MM.1S (cell line): ENCODE data around the gene ANKH.

ENCODE experiments used
- DNase-seq: peaks from one replicate; pipeline ENCODE4 v3.0.0-alpha.2; 2015
- H2AFZ ChIP-seq: fragments of 300-600 bp; sonication (generic); 2 replicates; pipeline ENCODE4 v1.6.0; 2016; ENCODE audit warnings: antibody characterized with exemption, low read length
- H3F3A ChIP-seq: fragments of 300-600 bp; sonication (generic); 2 replicates; pipeline ENCODE4 v1.6.1; 2016; ENCODE audit warnings: mild to moderate bottlenecking, antibody characterized with exemption, low read length, moderate library complexity, mixed read lengths; ENCODE audit not compliant: insufficient read depth
- H3K27ac ChIP-seq: fragments of 300-600 bp; sonication (generic); 2 replicates; pipeline ENCODE4 v1.5.1; 2016; ENCODE audit warnings: mild to moderate bottlenecking, low read length
- H3K27me3 ChIP-seq: fragments of 300-600 bp; sonication (generic); replicated peaks from 2 replicates; pipeline ENCODE4 v1.6.0; 2016; ENCODE audit warnings: low read length; ENCODE audit not compliant: insufficient read depth
- H3K36me3 ChIP-seq: fragments of 300-600 bp; sonication (generic); replicated peaks from 2 replicates; pipeline ENCODE4 v1.6.1; 2016; ENCODE audit warnings: mild to moderate bottlenecking, low read length, mixed read lengths; ENCODE audit not compliant: insufficient read depth
- H3K4me1 ChIP-seq: fragments of 300-600 bp; sonication (generic); 2 replicates; pipeline ENCODE4 v1.6.1; 2016; ENCODE audit warnings: low read length, mixed read lengths
- H3K4me2 ChIP-seq: fragments of 300-600 bp; sonication (generic); 2 replicates; pipeline ENCODE4 v1.6.0; 2016; ENCODE audit warnings: low read depth, low read length
- H3K4me3 ChIP-seq: fragments of 300-600 bp; sonication (generic); 2 replicates; pipeline ENCODE4 v1.5.1; 2016; ENCODE audit warnings: low read length, mixed read lengths
- H3K79me2 ChIP-seq: fragments of 300-600 bp; sonication (generic); 2 replicates; pipeline ENCODE4 v1.6.1; 2016; ENCODE audit warnings: mixed run types, low read length, mixed read lengths
- H3K9ac ChIP-seq: fragments of 300-600 bp; sonication (generic); 2 replicates; pipeline ENCODE4 v1.6.1; 2016; ENCODE audit warnings: low read length, mixed read lengths
- H3K9me2 ChIP-seq: fragments of 300-600 bp; sonication (generic); replicated peaks from 2 replicates; pipeline ENCODE4 v1.6.1; 2016; ENCODE audit warnings: mild to moderate bottlenecking, low read length, mixed read lengths; ENCODE audit not compliant: insufficient read depth
- H3K9me3 ChIP-seq: fragments of 300-600 bp; sonication (generic); replicated peaks from 2 replicates; pipeline ENCODE4 v1.6.1; 2016; ENCODE audit warnings: mild to moderate bottlenecking, low read length, mixed read lengths; ENCODE audit not compliant: insufficient read depth
- H4K20me1 ChIP-seq: fragments of 300-600 bp; sonication (generic); 2 replicates; pipeline ENCODE4 v1.6.1; 2016; ENCODE audit warnings: mild to moderate bottlenecking, low read length, moderate library complexity, mixed read lengths; ENCODE audit not compliant: insufficient read depth
- EZH2 ChIP-seq: fragments of 300-600 bp; sonication (generic); optimal IDR thresholded peaks from 2 replicates; pipeline ENCODE3; 2017; ENCODE audit warnings: low read depth, mild to moderate bottlenecking, antibody characterized with exemption, low read length, mixed read lengths
- EZH2phosphoT487 ChIP-seq: fragments of 300-600 bp; sonication (generic); IDR thresholded peaks from 2 replicates; pipeline ENCODE4 v1.6.1; 2018; ENCODE audit warnings: antibody characterized with exemption, low read length
- TF ChIP-seq, protein P1 (sequence below): fragments of 300-600 bp; sonication (generic); IDR thresholded peaks from 2 replicates; pipeline ENCODE4 v1.5.1; 2016; ENCODE audit warnings: antibody characterized with exemption, low read length, mixed read lengths

The ANKH gene

DNA sequence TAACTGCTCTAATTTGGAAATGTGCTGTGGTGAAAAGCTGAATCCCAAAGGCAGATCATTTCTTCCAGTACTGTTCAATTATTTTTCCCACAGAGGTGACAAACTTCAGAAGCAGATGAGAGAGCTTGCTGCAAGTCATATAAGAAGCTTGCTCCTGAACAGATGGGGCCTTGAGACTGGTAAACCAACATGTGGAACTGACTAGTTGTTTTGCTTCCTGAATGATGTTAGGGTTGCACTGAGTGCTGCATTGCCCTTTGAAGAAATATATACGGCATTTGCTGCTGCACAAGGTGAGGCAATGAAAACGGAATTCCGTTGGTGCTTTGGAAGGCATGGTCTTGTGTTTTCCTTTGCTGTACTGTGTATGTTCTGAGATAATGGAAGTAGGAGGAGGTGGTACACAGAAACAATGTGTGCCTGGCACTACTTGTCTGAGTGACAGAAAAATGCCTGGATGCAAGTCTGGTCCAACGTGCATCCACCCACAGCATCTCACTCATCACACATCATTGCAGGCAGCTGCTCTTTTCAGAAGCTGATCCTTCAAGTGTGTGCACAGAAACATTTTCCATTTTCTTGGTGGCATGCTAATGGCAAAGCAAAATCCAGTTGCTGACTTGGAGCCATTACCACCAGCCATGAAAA, 76.9 kb downstream of the ANKH start:
- no peaks in the 10 kb centered on the region for H3K79me2 ChIP-seq
- no peaks in the 10 kb centered on the region for H4K20me1 ChIP-seq
- no peak overlapping the region for H3K27ac ChIP-seq
- H2AFZ ChIP-seq, result no peak overlapping the region
- TF ChIP-seq EZH2 (no peak), EZH2phosphoT487 (no peak)
- TF ChIP-seq, protein P1, sequence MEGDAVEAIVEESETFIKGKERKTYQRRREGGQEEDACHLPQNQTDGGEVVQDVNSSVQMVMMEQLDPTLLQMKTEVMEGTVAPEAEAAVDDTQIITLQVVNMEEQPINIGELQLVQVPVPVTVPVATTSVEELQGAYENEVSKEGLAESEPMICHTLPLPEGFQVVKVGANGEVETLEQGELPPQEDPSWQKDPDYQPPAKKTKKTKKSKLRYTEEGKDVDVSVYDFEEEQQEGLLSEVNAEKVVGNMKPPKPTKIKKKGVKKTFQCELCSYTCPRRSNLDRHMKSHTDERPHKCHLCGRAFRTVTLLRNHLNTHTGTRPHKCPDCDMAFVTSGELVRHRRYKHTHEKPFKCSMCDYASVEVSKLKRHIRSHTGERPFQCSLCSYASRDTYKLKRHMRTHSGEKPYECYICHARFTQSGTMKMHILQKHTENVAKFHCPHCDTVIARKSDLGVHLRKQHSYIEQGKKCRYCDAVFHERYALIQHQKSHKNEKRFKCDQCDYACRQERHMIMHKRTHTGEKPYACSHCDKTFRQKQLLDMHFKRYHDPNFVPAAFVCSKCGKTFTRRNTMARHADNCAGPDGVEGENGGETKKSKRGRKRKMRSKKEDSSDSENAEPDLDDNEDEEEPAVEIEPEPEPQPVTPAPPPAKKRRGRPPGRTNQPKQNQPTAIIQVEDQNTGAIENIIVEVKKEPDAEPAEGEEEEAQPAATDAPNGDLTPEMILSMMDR, result no peak
- H3K9ac ChIP-seq, result no peak overlapping the region
- H3K27me3 ChIP-seq, result no peaks in the 10 kb centered on the region
- no peaks in the 10 kb centered on the region for H3K9me3 ChIP-seq
- no peaks in the 10 kb centered on the region for H3K36me3 ChIP-seq
- no peak overlapping the region for H3K4me2 ChIP-seq
- no peaks in the 10 kb centered on the region for H3K9me2 ChIP-seq
- DNase-seq, result no peak
- no peaks in the 10 kb centered on the region for H3F3A ChIP-seq
- H3K4me3 ChIP-seq, result no peak overlapping the region
- H3K4me1 ChIP-seq, result no peaks in the 10 kb centered on the region

DNA sequence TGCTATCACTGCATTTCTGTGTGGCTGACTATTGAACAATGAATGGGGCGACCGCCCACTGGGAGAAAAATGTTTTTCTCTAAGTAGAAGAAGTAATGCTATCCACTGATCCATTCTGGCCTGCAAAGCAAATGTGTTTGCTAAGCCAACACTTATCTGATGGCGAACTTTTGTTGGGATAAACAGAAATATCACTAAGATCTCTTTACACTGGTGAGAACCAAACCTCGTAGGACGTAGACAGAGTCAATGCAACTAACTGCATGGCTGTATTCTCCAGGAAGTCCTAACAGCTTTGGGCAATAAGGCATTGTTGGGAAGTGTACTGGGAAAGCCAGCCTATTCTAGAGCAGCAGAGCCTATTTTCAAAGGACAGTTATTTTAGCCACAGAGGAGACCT, 77.7 kb downstream of the ANKH start:
- TF ChIP-seq EZH2 (no peak), EZH2phosphoT487 (no peak)
- TF ChIP-seq, protein P1, result no peak
- Histone ChIP-seq H3K36me3 (no peaks in the 10 kb centered on the region), H3K9me3 (no peaks in the 10 kb centered on the region), H3K4me2 (no peak overlapping the region), H3K4me1 (no peaks in the 10 kb centered on the region), H3K27me3 (no peaks in the 10 kb centered on the region), H3K9me2 (no peaks in the 10 kb centered on the region), H3K9ac (no peak overlapping the region), H3K27ac (no peak overlapping the region), H3F3A (no peaks in the 10 kb centered on the region), H3K79me2 (no peaks in the 10 kb centered on the region), H3K4me3 (no peak overlapping the region), H4K20me1 (no peaks in the 10 kb centered on the region), H2AFZ (no peak overlapping the region)
- DNase-seq, result no peak

DNA sequence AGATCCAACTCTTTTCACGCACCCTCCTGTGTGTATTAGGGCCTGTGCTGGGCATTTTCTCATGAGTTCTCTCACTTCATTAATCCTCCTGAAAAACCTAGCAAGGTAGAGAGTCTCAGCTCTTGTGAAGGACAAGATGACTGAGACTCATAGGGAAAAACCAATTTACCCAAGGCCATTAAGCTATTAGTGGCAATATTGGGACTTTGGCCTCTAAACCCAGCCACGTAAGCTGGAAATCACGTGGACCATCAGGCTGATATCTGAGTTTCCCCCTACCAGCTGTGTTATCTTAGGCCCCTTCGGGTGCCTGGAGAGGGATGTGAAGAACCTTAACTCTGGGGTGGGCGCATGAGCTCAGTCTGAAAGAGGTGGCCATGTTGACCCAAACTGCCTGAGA, 80.7 kb downstream of the ANKH start:
- no peaks in the 10 kb centered on the region for H3K4me1 ChIP-seq
- H3K27ac ChIP-seq, result no peak overlapping the region
- no peak for DNase-seq
- TF ChIP-seq, protein P1, result no peak
- no peak for TF ChIP-seq EZH2phosphoT487
- TF ChIP-seq EZH2, result no peak
- no peak overlapping the region for H3K4me2 ChIP-seq
- H3K27me3 ChIP-seq, result no peaks in the 10 kb centered on the region
- no peaks in the 10 kb centered on the region for H3F3A ChIP-seq
- no peaks in the 10 kb centered on the region for H4K20me1 ChIP-seq
- no peaks in the 10 kb centered on the region for H3K36me3 ChIP-seq
- no peaks in the 10 kb centered on the region for H3K9me2 ChIP-seq
- H3K4me3 ChIP-seq, result no peak overlapping the region
- H3K9ac ChIP-seq, result no peak overlapping the region
- no peak overlapping the region for H2AFZ ChIP-seq
- H3K79me2 ChIP-seq, result no peaks in the 10 kb centered on the region
- no peaks in the 10 kb centered on the region for H3K9me3 ChIP-seq
